IMR-90 (cell line): ENCODE results near the gene LRRC14B. TPM values are rescaled to one million over a fixed set of nuclear protein-coding genes. Genes with fewer than 3 reads are reported as not detected.

Experiments used
- ATAC-seq: fragments of 200-7000 bp; cut with Tn5 transposase; 2 replicates; pipeline ENCODE4 v1.9.1; 2020; ENCODE audit warnings: low read depth, mild to moderate bottlenecking, moderate library complexity
- BruUV-seq: library from RNA; stranded (reverse); fragments of 400-500 nt; replicated peaks from 2 replicates; lab custom pipeline; 2021; lab: Mats Ljungman, UMichigan
- CTCF ChIA-PET: fragments of 300-600 bp; formaldehyde crosslinking; extraction: SDS; loops from one replicate; lab custom pipeline; 2021; ENCODE audit warnings: antibody characterized with exemption; lab: Yijun Ruan, JAX
- POLR2A ChIA-PET: fragments of 300-600 bp; sonication (Branson Sonifier 250); formaldehyde crosslinking; loops from one replicate; lab custom pipeline; 2022; ENCODE audit warnings: antibody characterized with exemption; ENCODE audit not compliant: unreplicated experiment; lab: Charles Lee
- DNase-seq: peaks from one replicate; pipeline ENCODE4 v3.0.0; 2013
- H2AFZ ChIP-seq: replicated peaks from 2 replicates; pipeline ENCODE3; 2013; ENCODE audit warnings: low read length, mild to moderate bottlenecking; ENCODE audit not compliant: poor library complexity
- H2AK5ac ChIP-seq: 2 replicates; pipeline ENCODE4 v1.6.1; 2013; ENCODE audit warnings: low read depth, low read length, inconsistent platforms
- H2AK9ac ChIP-seq: replicated peaks from 2 replicates; pipeline ENCODE3; 2013; ENCODE audit warnings: mild to moderate bottlenecking, low read depth, low read length, moderate library complexity; ENCODE audit not compliant: poor library complexity
- H2BK120ac ChIP-seq: 2 replicates; pipeline ENCODE4 v1.6.1; 2013; ENCODE audit warnings: low read depth, low read length, inconsistent platforms
- H2BK15ac ChIP-seq: 3 replicates; pipeline ENCODE4 v1.6.1; 2013; ENCODE audit warnings: low read depth, low read length, inconsistent platforms
- H2BK20ac ChIP-seq: 2 replicates; pipeline ENCODE4 v1.6.1; 2013; ENCODE audit warnings: low read depth, mild to moderate bottlenecking, inconsistent platforms, low read length, moderate library complexity
- H2BK5ac ChIP-seq: 2 replicates; pipeline ENCODE4 v1.6.1; 2013; ENCODE audit warnings: mild to moderate bottlenecking, low read depth, low read length, inconsistent platforms; ENCODE audit not compliant: poor library complexity, severe bottlenecking
- H3K14ac ChIP-seq: replicated peaks from 2 replicates; pipeline ENCODE4 v1.6.1; 2013; ENCODE audit warnings: low read depth, low read length, inconsistent platforms
- H3K18ac ChIP-seq: 2 replicates; pipeline ENCODE4 v1.6.1; 2013; ENCODE audit warnings: low read depth, low read length, control low read depth
- H3K23ac ChIP-seq: 2 replicates; pipeline ENCODE4 v1.6.1; 2013; ENCODE audit warnings: low read depth, low read length, inconsistent platforms
- H3K27ac ChIP-seq: 2 replicates; pipeline ENCODE4 v1.5.1; 2013; ENCODE audit warnings: mild to moderate bottlenecking, control low read depth, low read length; ENCODE audit not compliant: insufficient read depth
- H3K27me3 ChIP-seq: 2 replicates; pipeline ENCODE4 v1.6.1; 2013; ENCODE audit warnings: low read length; ENCODE audit not compliant: control insufficient read depth, insufficient read depth
- H3K36me3 ChIP-seq: 2 replicates; pipeline ENCODE4 v1.6.1; 2013; ENCODE audit warnings: low read length, mixed read lengths; ENCODE audit not compliant: control insufficient read depth, insufficient read depth
- H3K4ac ChIP-seq: 2 replicates; pipeline ENCODE4 v1.6.1; 2013; ENCODE audit warnings: low read depth, low read length, inconsistent platforms
- H3K4me1 ChIP-seq: 2 replicates; pipeline ENCODE4 v1.6.1; 2013; ENCODE audit warnings: low read length, mixed read lengths; ENCODE audit not compliant: control insufficient read depth, insufficient read depth
- H3K4me2 ChIP-seq: 2 replicates; pipeline ENCODE4 v1.6.1; 2013; ENCODE audit warnings: low read depth, mild to moderate bottlenecking, control low read depth, low read length, moderate library complexity
- H3K4me3 ChIP-seq: 2 replicates; pipeline ENCODE4 v1.5.1; 2013; ENCODE audit warnings: low read depth, mild to moderate bottlenecking, control low read depth, low read length, moderate library complexity; ENCODE audit not compliant: insufficient read depth
- H3K56ac ChIP-seq: 2 replicates; pipeline ENCODE4 v1.6.1; 2013; ENCODE audit warnings: low read length, inconsistent platforms; ENCODE audit not compliant: insufficient read depth; ENCODE audit errors: extremely low read depth
- H3K79me1 ChIP-seq, 2 experiments: 2 replicates each; pipeline ENCODE4 v1.6.1; 2013; ENCODE audit warnings: low read length in 2 of 2, inconsistent platforms in 1 of 2, low read depth in 1 of 2
- H3K9ac ChIP-seq: 2 replicates; pipeline ENCODE4 v1.6.1; 2013; ENCODE audit warnings: low read depth, low read length, control low read depth
- H3K9me1 ChIP-seq: 2 replicates; pipeline ENCODE4 v1.6.1; 2013; ENCODE audit warnings: low read length, inconsistent platforms; ENCODE audit not compliant: insufficient read depth
- H3K9me3 ChIP-seq: 2 replicates; pipeline ENCODE4 v1.6.1; 2013; ENCODE audit warnings: low read length; ENCODE audit not compliant: control insufficient read depth, insufficient read depth
- H4K20me1 ChIP-seq: 2 replicates; pipeline ENCODE4 v1.6.1; 2013; ENCODE audit warnings: low read length, inconsistent platforms; ENCODE audit not compliant: insufficient read depth
- H4K5ac ChIP-seq: 2 replicates; pipeline ENCODE4 v1.6.1; 2013; ENCODE audit warnings: mild to moderate bottlenecking, low read depth, low read length, control low read depth
- H4K8ac ChIP-seq, 2 experiments: 2 replicates each; pipeline ENCODE4 v1.6.1; 2013; ENCODE audit warnings: low read depth in 2 of 2, low read length in 2 of 2, control low read depth in 1 of 2, inconsistent platforms in 1 of 2
- H4K91ac ChIP-seq: 2 replicates; pipeline ENCODE4 v1.6.1; 2013; ENCODE audit warnings: low read depth, low read length, inconsistent platforms; ENCODE audit not compliant: insufficient read depth
- BHLHE40 ChIP-seq: fragments of 150-350 bp; IDR thresholded peaks from 2 replicates; pipeline ENCODE4 v1.6.1; 2016; ENCODE audit warnings: mild to moderate bottlenecking, low read depth, low read length
- CEBPB ChIP-seq: IDR thresholded peaks from 2 replicates; pipeline ENCODE4 v1.6.1; 2012; ENCODE audit warnings: low read depth, low read length, improper control_type of control experiment
- CHD1 ChIP-seq: IDR thresholded peaks from 2 replicates; pipeline ENCODE4 v1.6.1; 2012; ENCODE audit warnings: low read depth, low read length, improper control_type of control experiment
- CTCF ChIP-seq: conservative IDR thresholded peaks from 2 replicates; pipeline ENCODE4 v1.5.1; 2012; ENCODE audit warnings: mild to moderate bottlenecking, low read depth, low read length, improper control_type of control experiment
- ELK1 ChIP-seq: fragments of 150-350 bp; IDR thresholded peaks from 2 replicates; pipeline ENCODE4 v1.6.1; 2016; ENCODE audit warnings: low read depth, mild to moderate bottlenecking, low read length, moderate library complexity, borderline replicate concordance
- MAFK ChIP-seq: IDR thresholded peaks from 2 replicates; pipeline ENCODE4 v1.6.1; 2012; ENCODE audit warnings: low read depth, low read length, improper control_type of control experiment
- MAZ ChIP-seq: IDR thresholded peaks from 2 replicates; pipeline ENCODE4 v1.6.1; 2012; ENCODE audit warnings: low read depth, mild to moderate bottlenecking, low read length, improper control_type of control experiment, moderate library complexity, borderline replicate concordance
- MXI1 ChIP-seq: IDR thresholded peaks from 2 replicates; pipeline ENCODE4 v1.6.1; 2012; ENCODE audit warnings: low read depth, mild to moderate bottlenecking, low read length, moderate library complexity, borderline replicate concordance
- NFE2L2 ChIP-seq: fragments of 150-350 bp; IDR thresholded peaks from 2 replicates; pipeline ENCODE4 v1.6.1; 2016; ENCODE audit warnings: low read depth, mild to moderate bottlenecking, low read length
- POLR2A ChIP-seq: IDR thresholded peaks from 2 replicates; pipeline ENCODE4 v1.6.1; 2012; ENCODE audit warnings: mild to moderate bottlenecking, low read depth, low read length
- RAD21 ChIP-seq: IDR thresholded peaks from 2 replicates; pipeline ENCODE4 v1.6.1; 2012; ENCODE audit warnings: low read length, improper control_type of control experiment
- RCOR1 ChIP-seq: IDR thresholded peaks from 2 replicates; pipeline ENCODE4 v1.6.1; 2012; ENCODE audit warnings: mild to moderate bottlenecking, low read length, improper control_type of control experiment; ENCODE audit not compliant: insufficient replicate concordance
- RFX5 ChIP-seq: IDR thresholded peaks from 2 replicates; pipeline ENCODE4 v1.8.0; 2012; ENCODE audit warnings: low read depth, mild to moderate bottlenecking, low read length, moderate library complexity
- SMC3 ChIP-seq: fragments of 150-350 bp; IDR thresholded peaks from 2 replicates; pipeline ENCODE4 v1.6.1; 2016; ENCODE audit warnings: low read depth, mild to moderate bottlenecking, antibody characterized with exemption, low read length, moderate library complexity
- WGBS, 2 experiments: methylation state at CpG; one replicate each; pipeline versions ENCODE4 v1.1.5 to v1.1.7; 2013; ENCODE audit warnings: missing lambda C conversion rate in 2 of 2; ENCODE audit not compliant: insufficient read length in 1 of 2; ENCODE audit errors: extremely low coverage in 2 of 2; 5-methylcytosine and 5-hydroxymethylcytosine counted together
- dilution Hi-C: fragments of 300-500 bp; cut with HindIII; formaldehyde crosslinking; loops from one replicate; pipeline ENCODE4 v1.14.3; 2018; ENCODE audit warnings: low sequenced_read_pairs; ENCODE audit not compliant: unreplicated experiment
- in situ Hi-C: fragments of 300-500 bp; cut with MboI; formaldehyde crosslinking; loops from 3 replicates; pipeline ENCODE4 v1.14.3; 2019; ENCODE audit warnings: low sequenced_read_pairs, inconsistent platforms, mixed read lengths
- intact Hi-C: fragments of 100-400 bp; cut with micrococcal nuclease; formaldehyde crosslinking; loops from 2 replicates; pipeline ENCODE4 v1.10.0; 2022
- polyA plus RNA-seq, 3 experiments: library from polyadenylated mRNA; depleted of rRNA; stranded (reverse); fragments of >200 nt; gene quantifications; 2 replicates each; pipeline ENCODE4 v1.2.3, GENCODE V29; 2012; ENCODE audit warnings: low replicate concordance in 1 of 3
- total RNA-seq: library from RNA; depleted of rRNA; stranded (reverse); fragments of >200 nt; gene quantifications from 2 replicates; pipeline ENCODE4 v1.2.3, GENCODE V29; 2012

LRRC14B gene
- total and polyA plus RNA-seq, 2 of the 4 experiments (the other 2 are of a cell fraction) = not detected

- ATAC-seq (no peak), DNase-seq (no peak)
- ChIA-PET CTCF (no interaction called here), POLR2A (no interaction called here)
- peaks cover 21% of the 10 kb centered on the region for H3K4me1 ChIP-seq
- no peak overlapping the region for H2BK5ac ChIP-seq
- no peak overlapping the region for H3K4me3 ChIP-seq
- no peak overlapping the region for H2AK5ac ChIP-seq
- H2AFZ ChIP-seq = no peak overlapping the region
- H3K79me1 ChIP-seq = no peaks in the 10 kb centered on the region
- H4K20me1 ChIP-seq = no peaks in the 10 kb centered on the region
- BruUV-seq = no TSS peak
- in situ Hi-C loops = no loop called here
- no peak overlapping the region for H3K18ac ChIP-seq
- no peaks in the 10 kb centered on the region for H3K9me3 ChIP-seq
- no peak overlapping the region for H3K56ac ChIP-seq
- no peak overlapping the region for H3K27ac ChIP-seq
- dilution Hi-C loops = no loop called here
- peaks cover 24% of the 10 kb centered on the region; the same call in 1 of the 2 replicates for H3K9me1 ChIP-seq
- 100% methylated on average over 3 of the region's 7 CpGs; no CpG with 5 or more reads in 1 of the 2 experiments for WGBS, 2 experiments
- H2AK9ac ChIP-seq = no peak overlapping the region
- H2BK120ac ChIP-seq = no peak overlapping the region
- no peak overlapping the region for H4K5ac ChIP-seq
- H2BK15ac ChIP-seq = no peak overlapping the region
- H3K23ac ChIP-seq = no peak overlapping the region
- H3K4ac ChIP-seq = no peak overlapping the region
- no peak overlapping the region for H3K14ac ChIP-seq
- no peak overlapping the region for H2BK20ac ChIP-seq
- TF ChIP-seq BHLHE40 = no peak
- TF ChIP-seq RAD21 = no peak
- no peak for TF ChIP-seq MAZ
- TF ChIP-seq ELK1 = no peak
- no peak for TF ChIP-seq CTCF
- TF ChIP-seq POLR2A = no peak
- TF ChIP-seq MXI1 = no peak
- no peak for TF ChIP-seq NFE2L2
- no peak for TF ChIP-seq RFX5
- no peak for TF ChIP-seq CEBPB
- TF ChIP-seq RCOR1 = no peak
- TF ChIP-seq MAFK = no peak
- no peak for TF ChIP-seq CHD1
- no peak for TF ChIP-seq SMC3
- H3K4me2 ChIP-seq = no peak overlapping the region
- H3K9ac ChIP-seq = no peak overlapping the region
- no peaks in the 10 kb centered on the region for H3K36me3 ChIP-seq
- intact Hi-C loops = no loop called here
- no peaks in the 10 kb centered on the region for H3K27me3 ChIP-seq
- no peak overlapping the region for H4K91ac ChIP-seq
- H4K8ac ChIP-seq = no peak overlapping the region
These were observed 28.0 kb upstream of the LRRC14B start for GRCh38 chr5:163338-163620.
